Measurements from ENCODE around the gene SLC6A6. TPM values are rescaled to one million over a fixed set of nuclear protein-coding genes. Genes with fewer than 3 reads are reported as not detected.

Gene SLC6A6
- total RNA-seq, 6 experiments from 2014 or later = 1.5 to 8.2 (median 4.1) TPM

DNA sequence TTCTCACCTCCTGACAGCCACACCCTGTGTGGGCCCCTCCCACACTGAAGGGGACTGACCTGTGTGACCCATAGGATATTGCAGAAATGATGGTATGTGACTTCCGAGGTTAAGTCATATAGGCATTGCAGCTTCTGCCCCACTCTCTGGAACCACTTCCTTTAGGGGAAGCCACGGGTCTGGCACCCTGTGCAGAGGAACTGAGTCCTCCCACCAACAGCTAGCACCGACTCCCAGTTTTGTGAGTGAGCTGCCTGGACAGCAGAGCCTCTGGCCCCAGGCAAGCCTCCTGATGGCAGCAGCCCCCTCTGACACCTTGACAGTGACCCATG is 24.6 kb upstream of the SLC6A6 start:
- no peak overlapping the region for H3K27ac ChIP-seq

GRCh38 chr3:14378415-14378814 is 24.0 kb upstream of the SLC6A6 start:
- intact Hi-C loops (cut with DNase I) = no loop called here
- Histone ChIP-seq H3K27me3 (no peaks in the 10 kb centered on the region), H3K27ac (no peak overlapping the region), H3K4me1 (no peaks in the 10 kb centered on the region), H3K36me3 (no peaks in the 10 kb centered on the region), H3K4me3 (no peak overlapping the region), H3K9me3 (no peaks in the 10 kb centered on the region)
- TF ChIP-seq POLR2A (IDR thresholded peaks at IDR 0.05) = no peak
- TF ChIP-seq, protein P1, sequence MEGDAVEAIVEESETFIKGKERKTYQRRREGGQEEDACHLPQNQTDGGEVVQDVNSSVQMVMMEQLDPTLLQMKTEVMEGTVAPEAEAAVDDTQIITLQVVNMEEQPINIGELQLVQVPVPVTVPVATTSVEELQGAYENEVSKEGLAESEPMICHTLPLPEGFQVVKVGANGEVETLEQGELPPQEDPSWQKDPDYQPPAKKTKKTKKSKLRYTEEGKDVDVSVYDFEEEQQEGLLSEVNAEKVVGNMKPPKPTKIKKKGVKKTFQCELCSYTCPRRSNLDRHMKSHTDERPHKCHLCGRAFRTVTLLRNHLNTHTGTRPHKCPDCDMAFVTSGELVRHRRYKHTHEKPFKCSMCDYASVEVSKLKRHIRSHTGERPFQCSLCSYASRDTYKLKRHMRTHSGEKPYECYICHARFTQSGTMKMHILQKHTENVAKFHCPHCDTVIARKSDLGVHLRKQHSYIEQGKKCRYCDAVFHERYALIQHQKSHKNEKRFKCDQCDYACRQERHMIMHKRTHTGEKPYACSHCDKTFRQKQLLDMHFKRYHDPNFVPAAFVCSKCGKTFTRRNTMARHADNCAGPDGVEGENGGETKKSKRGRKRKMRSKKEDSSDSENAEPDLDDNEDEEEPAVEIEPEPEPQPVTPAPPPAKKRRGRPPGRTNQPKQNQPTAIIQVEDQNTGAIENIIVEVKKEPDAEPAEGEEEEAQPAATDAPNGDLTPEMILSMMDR (IDR thresholded peaks at IDR 0.05) = no peak
- DNase-seq (no peak), ATAC-seq (no peak)
- WGBS (ENCODE audit: insufficient coverage, low coverage, low lambda C conversion rate, missing lambda C conversion rate) = no CpG with 5 or more reads among the region's 4 CpGs

More for the DNA sequence above, 24.6 kb upstream of the SLC6A6 start:
- TF ChIP-seq, protein P1 (IDR thresholded peaks at IDR 0.05) = no peak
- no CpG with 5 or more reads among the region's 3 CpGs for WGBS (ENCODE audit: insufficient coverage, low coverage, low lambda C conversion rate, missing lambda C conversion rate)
- intact Hi-C loops (cut with DNase I) = no loop called here
- H3K27me3 ChIP-seq = no peaks in the 10 kb centered on the region
- H3K9me3 ChIP-seq = no peaks in the 10 kb centered on the region
- no peak overlapping the region for H3K4me3 ChIP-seq
- peak in 2 of 3 donors; percentile 44 to 62 for DNase-seq
- peak; percentile 62 to 78 (median 69) for ATAC-seq
- no peaks in the 10 kb centered on the region for H3K36me3 ChIP-seq
- no peaks in the 10 kb centered on the region for H3K4me1 ChIP-seq

DNA sequence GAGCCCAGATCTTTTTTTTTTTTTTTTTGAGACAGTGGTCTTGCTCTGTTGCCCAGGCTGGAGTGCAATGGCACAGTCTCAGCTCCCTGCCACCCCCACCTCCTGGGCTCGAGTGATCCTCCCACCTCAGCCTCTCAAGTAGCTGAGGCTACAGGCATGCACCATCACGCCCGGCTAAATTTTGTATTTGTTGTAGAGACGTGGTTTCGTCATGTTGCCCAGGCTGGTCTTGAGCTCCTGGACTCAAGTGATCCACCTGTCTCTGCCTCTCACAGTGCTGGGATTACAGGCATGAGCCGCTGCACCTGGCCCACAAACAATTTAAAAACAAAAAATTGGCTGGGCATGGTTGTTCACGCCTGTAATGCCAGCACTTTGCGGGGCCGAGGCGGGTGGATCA is 22.6 kb upstream of the SLC6A6 start:
- ATAC-seq = no peak
- intact Hi-C loops (cut with DNase I) = no loop called here

GRCh38 chr3:14386254-14386653 is 16.2 kb upstream of the SLC6A6 start:
- intact Hi-C loops (cut with DNase I) = no loop called here
- 74% methylated on average over 6 of the region's 9 CpGs for WGBS (ENCODE audit: insufficient coverage, low coverage, low lambda C conversion rate, missing lambda C conversion rate)
- Histone ChIP-seq H3K27me3 (no peaks in the 10 kb centered on the region), H3K4me1 (peaks cover 0 to 7% (median 2%) of the 10 kb centered on the region in 4 donors), H3K9me3 (no peaks in the 10 kb centered on the region), H3K4me3 (no peak overlapping the region), H3K27ac (no peak overlapping the region), H3K36me3 (no peaks in the 10 kb centered on the region)
- TF ChIP-seq, protein P1 (IDR thresholded peaks at IDR 0.05) = no peak
- no peak for TF ChIP-seq POLR2A (IDR thresholded peaks at IDR 0.05)
- DNase-seq (no peak), ATAC-seq (no peak)

More for the DNA sequence above, 22.6 kb upstream of the SLC6A6 start:
- Histone ChIP-seq H3K36me3 (no peaks in the 10 kb centered on the region), H3K9me3 (no peaks in the 10 kb centered on the region), H3K27me3 (no peaks in the 10 kb centered on the region), H3K4me3 (no peak overlapping the region), H3K4me1 (no peaks in the 10 kb centered on the region), H3K27ac (no peak overlapping the region)
- DNase-seq = no peak
- TF ChIP-seq, protein P1 (IDR thresholded peaks at IDR 0.05) = no peak
- TF ChIP-seq POLR2A (IDR thresholded peaks at IDR 0.05) = no peak
- 85% methylated on average over 10 of the region's 10 CpGs for WGBS (ENCODE audit: insufficient coverage, low coverage, low lambda C conversion rate, missing lambda C conversion rate)

- TF ChIP-seq POLR2A (IDR thresholded peaks at IDR 0.05) = no peak
- Histone ChIP-seq H3K4me3 (no peak overlapping the region), H3K9me3 (no peaks in the 10 kb centered on the region), H3K4me1 (peaks cover 0 to 11% (median 2%) of the 10 kb centered on the region in 4 donors), H3K36me3 (no peaks in the 10 kb centered on the region), H3K27me3 (no peaks in the 10 kb centered on the region), H3K27ac (no peak overlapping the region)
- DNase-seq (no peak), ATAC-seq (peak in 3 of 4 donors; percentile 9 to 48 (median 32))
- 30% methylated on average over 5 of the region's 5 CpGs for WGBS (ENCODE audit: insufficient coverage, low coverage, low lambda C conversion rate, missing lambda C conversion rate)
- intact Hi-C loops (cut with DNase I) = no loop called here
Observed at GRCh38 chr3:14388201-14388600, 14.2 kb upstream of the SLC6A6 start.
